GM12865 (cell line): ENCODE data around the gene LCAT.

Source experiments
- DNase-seq: peaks from one replicate; pipeline ENCODE4 v3.0.0; 2010; ENCODE audit warnings: low read depth
- H3K4me3 ChIP-seq: 2 replicates; pipeline ENCODE4 v1.5.1; 2011; ENCODE audit warnings: mild to moderate bottlenecking, low read depth, low read length, control low read depth
- TF ChIP-seq, protein P1 (sequence below): IDR thresholded peaks from 2 replicates; pipeline ENCODE4 v1.5.1; 2011; ENCODE audit warnings: low read length, control low read depth, low read depth, inconsistent platforms; ENCODE audit not compliant: insufficient read depth; ENCODE audit errors: missing control alignments

LCAT gene

GRCh38 chr16:67946128-67946569, 2.2 kb upstream of the LCAT start:
- no peak overlapping the region for H3K4me3 ChIP-seq
- DNase-seq = no peak
- TF ChIP-seq, protein P1, sequence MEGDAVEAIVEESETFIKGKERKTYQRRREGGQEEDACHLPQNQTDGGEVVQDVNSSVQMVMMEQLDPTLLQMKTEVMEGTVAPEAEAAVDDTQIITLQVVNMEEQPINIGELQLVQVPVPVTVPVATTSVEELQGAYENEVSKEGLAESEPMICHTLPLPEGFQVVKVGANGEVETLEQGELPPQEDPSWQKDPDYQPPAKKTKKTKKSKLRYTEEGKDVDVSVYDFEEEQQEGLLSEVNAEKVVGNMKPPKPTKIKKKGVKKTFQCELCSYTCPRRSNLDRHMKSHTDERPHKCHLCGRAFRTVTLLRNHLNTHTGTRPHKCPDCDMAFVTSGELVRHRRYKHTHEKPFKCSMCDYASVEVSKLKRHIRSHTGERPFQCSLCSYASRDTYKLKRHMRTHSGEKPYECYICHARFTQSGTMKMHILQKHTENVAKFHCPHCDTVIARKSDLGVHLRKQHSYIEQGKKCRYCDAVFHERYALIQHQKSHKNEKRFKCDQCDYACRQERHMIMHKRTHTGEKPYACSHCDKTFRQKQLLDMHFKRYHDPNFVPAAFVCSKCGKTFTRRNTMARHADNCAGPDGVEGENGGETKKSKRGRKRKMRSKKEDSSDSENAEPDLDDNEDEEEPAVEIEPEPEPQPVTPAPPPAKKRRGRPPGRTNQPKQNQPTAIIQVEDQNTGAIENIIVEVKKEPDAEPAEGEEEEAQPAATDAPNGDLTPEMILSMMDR = no peak

DNA sequence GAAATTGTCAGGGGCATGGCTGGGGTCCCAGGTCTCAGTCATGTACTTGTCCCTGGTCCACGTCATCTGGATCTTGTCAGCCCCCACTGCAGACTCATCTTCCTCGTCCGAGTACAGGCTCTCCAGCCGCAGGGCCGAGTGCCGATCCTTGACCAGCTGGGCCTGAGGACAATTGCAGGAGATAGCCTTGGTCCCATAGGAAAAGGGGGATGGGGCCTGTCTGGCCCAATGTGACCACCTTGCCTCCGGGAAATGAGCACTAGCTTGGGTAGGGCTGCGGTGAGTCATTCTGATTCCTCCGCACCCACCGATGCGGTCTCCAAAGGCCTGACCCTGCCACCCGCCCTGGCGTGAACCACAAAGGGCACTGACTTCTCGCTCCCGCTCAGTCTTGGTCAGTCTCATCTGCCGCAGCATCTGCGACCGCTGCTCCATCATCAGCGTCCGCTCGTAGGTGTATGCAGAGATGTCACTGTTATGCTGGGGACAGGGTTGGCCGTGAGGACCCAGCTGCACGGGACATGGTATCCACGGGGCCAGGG, 1.5 kb upstream of the LCAT start:
- no peak overlapping the region for H3K4me3 ChIP-seq
- TF ChIP-seq, protein P1 = no peak
- no peak for DNase-seq

DNA sequence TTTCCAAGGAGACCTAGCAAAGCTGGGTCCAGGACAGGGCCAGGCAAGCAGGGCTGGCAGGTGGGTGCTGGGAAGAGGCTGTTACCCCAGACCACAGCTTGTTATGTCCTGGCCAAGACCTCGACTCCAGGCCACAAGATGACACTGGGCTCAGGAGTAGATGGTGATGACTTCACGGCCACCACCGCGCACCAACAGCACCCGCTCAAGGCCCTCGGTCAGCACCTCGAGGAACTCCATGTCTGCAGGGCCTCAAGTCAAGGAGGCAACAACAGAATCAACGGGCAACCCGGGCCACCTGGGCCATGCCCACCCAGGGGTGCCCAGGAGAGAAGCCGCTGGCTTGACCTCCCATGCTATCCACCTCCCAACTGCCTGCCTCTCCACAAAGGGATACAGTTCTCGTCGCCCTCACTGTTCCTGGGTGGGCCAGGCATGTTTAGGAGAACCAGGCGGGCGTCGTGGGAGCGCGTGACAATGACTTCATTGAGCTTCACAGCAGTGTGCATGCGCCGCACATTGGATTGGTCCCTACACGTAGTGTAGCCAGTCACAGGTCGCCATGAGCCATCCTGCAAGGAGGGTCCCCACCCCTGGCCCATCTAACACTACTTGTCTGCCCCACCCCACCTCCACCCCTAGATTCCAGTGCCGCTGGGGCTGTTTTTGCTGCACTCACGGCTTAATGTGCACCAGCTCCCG, 921 bp upstream of the LCAT start:
- TF ChIP-seq, protein P1 = no peak
- H3K4me3 ChIP-seq = no peak overlapping the region
- DNase-seq = no peak

DNA sequence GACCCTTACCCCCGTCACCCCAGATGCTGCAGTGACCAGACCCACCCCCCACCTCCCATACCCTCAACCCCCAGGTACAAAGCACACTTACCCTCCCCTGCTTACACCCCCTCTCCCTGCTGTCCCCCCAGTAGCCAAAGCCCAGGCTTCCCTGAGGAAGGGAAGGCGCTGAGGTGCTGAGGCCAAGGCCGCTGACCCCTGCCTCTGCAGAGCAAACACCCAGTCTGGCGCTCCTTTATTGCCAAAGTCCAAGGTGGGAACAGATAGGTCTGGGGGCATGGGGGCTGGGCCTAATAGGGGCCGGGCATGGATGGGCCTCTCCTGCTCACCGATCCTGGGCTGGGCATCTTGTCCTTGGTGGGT, 683 bp downstream of the LCAT start:
- DNase-seq = no peak
- no peak overlapping the region for H3K4me3 ChIP-seq
- TF ChIP-seq, protein P1 = no peak

- no peak overlapping the region for H3K4me3 ChIP-seq
- no peak for DNase-seq
- TF ChIP-seq, protein P1 = no peak
Observed at GRCh38 chr16:67942510-67943255, 1.2 kb downstream of the LCAT start.

DNA sequence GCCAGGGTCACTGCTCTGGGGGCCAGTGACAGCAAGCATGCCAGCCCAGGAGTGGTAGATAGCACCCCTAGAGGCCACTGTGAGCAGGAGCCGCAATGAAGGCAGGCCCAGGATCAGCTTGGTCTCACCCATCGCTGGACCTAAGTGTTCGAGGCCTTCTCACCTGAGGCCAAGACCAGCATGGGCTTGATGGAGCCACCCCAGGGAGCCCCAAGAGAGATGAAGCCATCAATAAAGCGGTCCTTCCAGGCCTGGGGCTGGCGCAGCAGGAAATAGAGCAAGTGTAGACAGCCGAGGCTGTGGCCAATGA, 1.8 kb downstream of the LCAT start:
- peak; percentile 67 for DNase-seq
- no peak overlapping the region for H3K4me3 ChIP-seq
- TF ChIP-seq, protein P1 = peak; percentile 81
